Caco-2 (cell line): ENCODE results near the gene EIF3A. TPM values are rescaled to one million over a fixed set of nuclear protein-coding genes. Genes with fewer than 3 reads are reported as not detected.

ENCODE experiments used
- BruUV-seq: library from RNA; stranded (reverse); fragments of 400-500 nt; replicated peaks from 2 replicates; lab custom pipeline; 2021; lab: Mats Ljungman, UMichigan
- CTCF ChIA-PET: fragments of 300-600 bp; sonication (Branson Sonifier 250); formaldehyde crosslinking; loops from one replicate; lab custom pipeline; 2022; ENCODE audit warnings: antibody characterized with exemption; lab: Charles Lee
- POLR2A ChIA-PET: fragments of 300-600 bp; sonication (Branson Sonifier 250); formaldehyde crosslinking; loops from one replicate; lab custom pipeline; 2022; ENCODE audit warnings: antibody characterized with exemption; lab: Charles Lee
- DNase-seq, 2 experiments: peaks; one replicate each; pipeline versions ENCODE4 v3.0.0 to v3.0.0-alpha.2; 2020 to 2022
- H3K27me3 ChIP-seq: replicated peaks from 2 replicates; pipeline ENCODE4 v1.6.0; 2011; ENCODE audit warnings: low read length; ENCODE audit not compliant: control insufficient read depth, insufficient read depth
- H3K36me3 ChIP-seq: 2 replicates; pipeline ENCODE4 v1.5.1; 2011; ENCODE audit warnings: low read length; ENCODE audit not compliant: control insufficient read depth, insufficient read depth
- H3K4me1 ChIP-seq: fragments of 250-450 bp; sonication (Bioruptor Pico); 2 replicates; pipeline ENCODE4 v1.5.1; 2020; ENCODE audit warnings: mild to moderate bottlenecking
- H3K4me3 ChIP-seq: 2 replicates; pipeline ENCODE4 v1.5.1; 2011; ENCODE audit warnings: low read depth, mild to moderate bottlenecking, control low read depth, low read length
- H3K9me3 ChIP-seq: fragments of 250-450 bp; sonication (Bioruptor Pico); 2 replicates; pipeline ENCODE4 v1.5.1; 2020; ENCODE audit warnings: mild to moderate bottlenecking, moderate library complexity
- H3K27ac Mint-ChIP-seq: one replicate; pipeline ENCODE4 v1.8.0; 2022; ENCODE audit warnings: mixed read lengths; ENCODE audit not compliant: unreplicated experiment
- H3K27me3 Mint-ChIP-seq: one replicate; pipeline ENCODE4 v1.8.0; 2022; ENCODE audit warnings: mixed read lengths; ENCODE audit not compliant: insufficient read depth, unreplicated experiment
- H3K36me3 Mint-ChIP-seq: one replicate; pipeline ENCODE4 v1.8.0; 2022; ENCODE audit warnings: mild to moderate bottlenecking, mixed read lengths; ENCODE audit not compliant: insufficient read depth, unreplicated experiment
- H3K4me1 Mint-ChIP-seq: one replicate; pipeline ENCODE4 v1.8.0; 2022; ENCODE audit warnings: low read depth, mixed read lengths; ENCODE audit not compliant: unreplicated experiment
- H3K4me3 Mint-ChIP-seq: one replicate; pipeline ENCODE4 v1.8.0; 2022; ENCODE audit warnings: mild to moderate bottlenecking, moderate library complexity, mixed read lengths; ENCODE audit not compliant: unreplicated experiment
- H3K9me3 Mint-ChIP-seq: one replicate; pipeline ENCODE4 v1.8.0; 2022; ENCODE audit warnings: mixed read lengths; ENCODE audit not compliant: unreplicated experiment
- intact Hi-C: fragments of 100-400 bp; cut with micrococcal nuclease; formaldehyde crosslinking; loops from one replicate; pipeline ENCODE4 v1.10.0; 2022; ENCODE audit not compliant: unreplicated experiment
- total RNA-seq: library from RNA; stranded (reverse); gene quantifications from 2 replicates; pipeline ENCODE4 v1.2.3, GENCODE V29; 2022
- TF ChIP-seq, protein P1 (sequence below), 2 experiments: fragments of 200-600 bp in 1 of 2; IDR thresholded peaks; 1 replicate in 1 of 2; 2 replicates in 1 of 2; pipeline versions ENCODE4 v1.5.1 to v1.8.0; 2011 to 2022; ENCODE audit warnings: antibody characterized with exemption in 1 of 2, control low read depth in 1 of 2, inconsistent platforms in 1 of 2, low read depth in 1 of 2, low read length in 1 of 2, mild to moderate bottlenecking in 1 of 2, moderate library complexity in 1 of 2; ENCODE audit not compliant: insufficient read depth in 1 of 2, severe bottlenecking in 1 of 2, unreplicated experiment in 1 of 2

The EIF3A gene
- total RNA-seq, 1 experiment from 2014 or later, result 146 TPM

DNA sequence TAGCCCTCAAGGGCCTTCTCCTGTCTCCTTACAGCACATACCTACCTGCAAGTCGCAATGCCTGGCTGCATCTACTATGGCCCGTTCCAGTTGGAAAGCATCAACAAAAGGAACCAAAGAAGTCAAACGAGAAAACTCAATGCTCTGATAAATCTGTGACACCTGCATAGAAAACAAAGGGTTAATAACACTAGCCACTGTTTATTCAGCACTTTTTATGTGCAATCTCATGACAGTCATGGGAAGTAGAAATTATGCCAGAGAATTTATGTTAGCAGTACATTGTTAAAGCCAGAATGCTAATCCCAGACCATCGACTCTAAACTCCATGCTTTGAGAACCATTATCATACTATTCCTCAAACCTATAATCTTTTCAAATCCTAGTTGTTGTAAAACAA, 21.1 kb downstream of the EIF3A start:
- Mint-ChIP-seq H3K9me3 (no peaks in the 10 kb centered on the region), H3K4me3 (no peak overlapping the region), H3K27me3 (no peaks in the 10 kb centered on the region), H3K27ac (no peak overlapping the region), H3K36me3 (peaks cover 98% of the 10 kb centered on the region), H3K4me1 (peaks cover 8% of the 10 kb centered on the region)
- no peak overlapping the region for H3K4me3 ChIP-seq
- TF ChIP-seq, protein P1, sequence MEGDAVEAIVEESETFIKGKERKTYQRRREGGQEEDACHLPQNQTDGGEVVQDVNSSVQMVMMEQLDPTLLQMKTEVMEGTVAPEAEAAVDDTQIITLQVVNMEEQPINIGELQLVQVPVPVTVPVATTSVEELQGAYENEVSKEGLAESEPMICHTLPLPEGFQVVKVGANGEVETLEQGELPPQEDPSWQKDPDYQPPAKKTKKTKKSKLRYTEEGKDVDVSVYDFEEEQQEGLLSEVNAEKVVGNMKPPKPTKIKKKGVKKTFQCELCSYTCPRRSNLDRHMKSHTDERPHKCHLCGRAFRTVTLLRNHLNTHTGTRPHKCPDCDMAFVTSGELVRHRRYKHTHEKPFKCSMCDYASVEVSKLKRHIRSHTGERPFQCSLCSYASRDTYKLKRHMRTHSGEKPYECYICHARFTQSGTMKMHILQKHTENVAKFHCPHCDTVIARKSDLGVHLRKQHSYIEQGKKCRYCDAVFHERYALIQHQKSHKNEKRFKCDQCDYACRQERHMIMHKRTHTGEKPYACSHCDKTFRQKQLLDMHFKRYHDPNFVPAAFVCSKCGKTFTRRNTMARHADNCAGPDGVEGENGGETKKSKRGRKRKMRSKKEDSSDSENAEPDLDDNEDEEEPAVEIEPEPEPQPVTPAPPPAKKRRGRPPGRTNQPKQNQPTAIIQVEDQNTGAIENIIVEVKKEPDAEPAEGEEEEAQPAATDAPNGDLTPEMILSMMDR (IDR thresholded peaks at IDR 0.05; ENCODE audit: insufficient read depth in 1 of 2, low read depth in 1 of 2, low read length in 1 of 2, severe bottlenecking in 1 of 2, unreplicated experiment in 1 of 2), result no peak
- ChIA-PET CTCF (no interaction called here), POLR2A (no interaction called here)
- intact Hi-C loops, result no loop called here
- H3K27me3 ChIP-seq, result no peaks in the 10 kb centered on the region
- DNase-seq, result no peak
- no peaks in the 10 kb centered on the region for H3K4me1 ChIP-seq
- BruUV-seq, result no TSS peak
- H3K9me3 ChIP-seq, result no peaks in the 10 kb centered on the region
- H3K36me3 ChIP-seq, result peaks cover 3% of the 10 kb centered on the region

DNA sequence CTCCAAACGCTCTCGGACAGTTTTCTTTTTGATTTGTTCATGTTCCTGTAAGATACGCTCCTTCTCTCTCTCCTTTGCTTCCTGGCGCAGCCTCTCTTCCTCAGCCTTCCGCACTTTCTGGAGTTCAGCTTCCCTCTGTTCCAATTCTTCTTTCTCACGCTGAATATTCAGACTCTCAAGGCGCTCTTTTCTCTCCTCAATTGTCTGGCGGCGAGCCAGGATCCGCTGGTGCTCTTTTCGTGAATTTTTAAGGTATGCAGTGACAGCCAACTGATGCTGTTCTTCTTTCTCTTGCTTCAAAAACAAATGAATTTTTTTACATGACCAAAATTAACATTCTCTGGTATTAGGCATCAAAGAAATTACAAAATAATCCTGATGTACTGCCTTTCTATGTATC, 22.6 kb downstream of the EIF3A start:
- no peak overlapping the region for H3K4me3 Mint-ChIP-seq
- Histone ChIP-seq H3K4me3 (no peak overlapping the region), H3K36me3 (peaks cover 4% of the 10 kb centered on the region), H3K9me3 (no peaks in the 10 kb centered on the region), H3K4me1 (no peaks in the 10 kb centered on the region), H3K27me3 (no peaks in the 10 kb centered on the region)
- DNase-seq, result no peak
- intact Hi-C loops, result no loop called here
- TF ChIP-seq, protein P1 (IDR thresholded peaks at IDR 0.05; ENCODE audit: insufficient read depth in 1 of 2, low read depth in 1 of 2, low read length in 1 of 2, severe bottlenecking in 1 of 2, unreplicated experiment in 1 of 2), result no peak
- no peaks in the 10 kb centered on the region for H3K9me3 Mint-ChIP-seq
- peaks cover 7% of the 10 kb centered on the region for H3K4me1 Mint-ChIP-seq
- H3K27me3 Mint-ChIP-seq, result no peaks in the 10 kb centered on the region
- CTCF ChIA-PET, result no interaction called here
- no peak overlapping the region for H3K27ac Mint-ChIP-seq
- BruUV-seq, result no TSS peak
- POLR2A ChIA-PET, result no interaction called here
- peaks cover 98% of the 10 kb centered on the region for H3K36me3 Mint-ChIP-seq

DNA sequence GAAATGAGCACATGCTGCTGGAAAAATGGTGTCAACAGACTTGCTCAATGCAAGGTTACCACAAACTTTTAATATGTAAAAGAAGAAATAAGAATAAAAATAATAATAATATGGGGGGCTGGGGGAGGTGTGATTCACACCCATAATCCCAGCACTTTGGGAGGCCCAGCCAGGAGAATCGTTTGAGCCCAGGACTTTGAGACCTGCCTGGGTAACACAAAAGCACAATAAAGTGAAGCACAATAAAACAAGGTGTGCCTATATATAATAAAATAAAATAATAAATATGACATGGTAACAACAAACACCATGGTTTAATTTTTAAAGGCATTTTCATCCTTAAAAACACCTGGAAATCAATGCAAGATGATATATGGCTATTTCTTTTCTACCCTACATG, 25.1 kb downstream of the EIF3A start:
- no peak for DNase-seq
- H3K36me3 Mint-ChIP-seq, result peaks cover 98% of the 10 kb centered on the region
- H3K27me3 Mint-ChIP-seq, result no peaks in the 10 kb centered on the region
- H3K27me3 ChIP-seq, result no peaks in the 10 kb centered on the region
- no peak overlapping the region for H3K4me3 ChIP-seq
- POLR2A ChIA-PET, result no interaction called here
- intact Hi-C loops, result no loop called here
- H3K4me1 Mint-ChIP-seq, result peaks cover 7% of the 10 kb centered on the region
- no peaks in the 10 kb centered on the region for H3K9me3 Mint-ChIP-seq
- H3K27ac Mint-ChIP-seq, result no peak overlapping the region
- no peaks in the 10 kb centered on the region for H3K4me1 ChIP-seq
- TF ChIP-seq, protein P1 (IDR thresholded peaks at IDR 0.05; ENCODE audit: insufficient read depth in 1 of 2, low read depth in 1 of 2, low read length in 1 of 2, severe bottlenecking in 1 of 2, unreplicated experiment in 1 of 2), result no peak
- H3K4me3 Mint-ChIP-seq, result no peak overlapping the region
- CTCF ChIA-PET, result no interaction called here
- no peaks in the 10 kb centered on the region for H3K9me3 ChIP-seq
- H3K36me3 ChIP-seq, result peaks cover 3% of the 10 kb centered on the region
- BruUV-seq, result no TSS peak
